GM18508 (cell line): ENCODE measurements around the gene BAIAP2L2.

ENCODE experiments used
- ATAC-seq: cut with Tn5 transposase; IDR thresholded peaks from one replicate; pipeline ENCODE4 v1.9.1; 2021; ENCODE audit warnings: moderate number of reproducible peaks; ENCODE audit not compliant: insufficient read depth, unreplicated experiment

The BAIAP2L2 gene

DNA sequence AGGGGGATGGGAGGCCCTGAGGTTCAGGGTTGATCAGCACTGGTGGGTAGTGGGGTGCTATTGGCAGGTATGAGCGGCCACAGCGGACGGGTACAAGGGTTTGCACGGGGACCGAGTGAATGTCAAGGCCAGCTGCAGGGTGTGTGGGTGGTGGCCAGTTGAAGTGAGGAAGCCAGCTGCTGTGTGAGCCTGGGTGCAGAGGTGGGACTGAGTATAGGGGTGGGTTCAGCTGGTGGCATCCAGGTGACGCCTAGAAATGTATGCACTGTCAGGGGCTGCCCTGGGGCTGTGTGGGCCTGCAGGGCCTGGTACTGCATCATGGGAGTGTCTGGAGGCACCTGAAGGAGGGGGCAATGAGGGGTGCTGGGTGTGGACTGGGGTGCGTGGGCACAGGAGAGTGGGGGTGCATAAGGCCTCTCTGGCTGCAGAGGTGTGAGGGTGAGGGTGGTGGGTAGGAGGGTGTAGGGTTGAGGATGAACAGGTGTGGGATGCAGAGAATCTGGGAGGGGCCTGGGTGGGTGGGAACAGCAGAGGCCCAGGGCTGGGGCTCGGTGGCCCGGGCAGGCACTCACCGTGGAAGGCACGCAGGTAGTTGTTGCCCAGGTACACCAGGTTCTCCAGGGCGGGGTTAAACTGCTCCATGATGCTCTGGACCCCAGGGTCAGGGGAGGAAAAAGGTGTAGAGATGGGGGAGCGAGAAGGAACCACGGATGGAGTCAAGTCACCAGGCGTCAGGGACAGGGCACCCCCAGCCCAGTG is 1.7 kb downstream of the BAIAP2L2 start:
- no peak for ATAC-seq

DNA sequence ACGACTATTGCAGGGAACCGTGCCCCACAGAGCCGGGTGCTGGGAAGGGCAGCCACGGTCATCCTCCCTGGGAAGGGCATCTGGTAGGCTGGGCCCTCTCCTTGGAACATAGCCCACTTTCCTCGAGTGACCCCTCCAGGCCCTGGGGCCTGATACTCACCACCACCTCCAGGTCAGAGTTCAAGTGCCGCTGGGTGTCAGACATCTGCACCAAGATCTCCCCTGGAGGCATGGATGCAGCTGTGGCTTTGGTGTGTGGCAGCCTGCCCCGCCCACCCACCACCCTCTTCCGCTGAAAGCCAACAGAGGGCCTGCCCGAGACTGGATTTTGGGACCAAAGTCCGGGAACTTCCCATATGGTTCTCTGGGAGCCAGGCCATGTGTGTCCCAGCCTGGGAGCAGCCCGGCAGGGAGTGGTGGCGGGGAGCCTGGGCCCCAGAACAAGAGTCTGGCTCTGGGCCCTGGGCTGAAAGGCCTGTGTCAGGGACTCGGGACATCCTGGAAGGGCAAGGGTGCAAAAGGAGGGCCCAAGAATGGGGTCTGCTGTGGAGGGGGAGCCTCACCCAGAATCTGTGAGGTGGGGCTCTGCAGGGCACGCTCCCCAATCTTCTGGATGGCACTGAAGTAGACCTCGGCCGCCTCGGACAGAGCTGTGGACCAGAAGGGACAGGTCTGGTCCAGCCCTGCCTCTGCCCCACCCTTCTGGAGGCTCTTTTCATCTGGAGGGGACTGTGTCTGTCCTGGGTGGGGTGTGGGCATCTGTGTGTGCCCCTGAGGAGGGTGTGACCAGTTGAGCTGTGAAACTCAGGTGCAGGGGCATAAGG is 2.6 kb downstream of the BAIAP2L2 start:
- ATAC-seq: no peak

DNA sequence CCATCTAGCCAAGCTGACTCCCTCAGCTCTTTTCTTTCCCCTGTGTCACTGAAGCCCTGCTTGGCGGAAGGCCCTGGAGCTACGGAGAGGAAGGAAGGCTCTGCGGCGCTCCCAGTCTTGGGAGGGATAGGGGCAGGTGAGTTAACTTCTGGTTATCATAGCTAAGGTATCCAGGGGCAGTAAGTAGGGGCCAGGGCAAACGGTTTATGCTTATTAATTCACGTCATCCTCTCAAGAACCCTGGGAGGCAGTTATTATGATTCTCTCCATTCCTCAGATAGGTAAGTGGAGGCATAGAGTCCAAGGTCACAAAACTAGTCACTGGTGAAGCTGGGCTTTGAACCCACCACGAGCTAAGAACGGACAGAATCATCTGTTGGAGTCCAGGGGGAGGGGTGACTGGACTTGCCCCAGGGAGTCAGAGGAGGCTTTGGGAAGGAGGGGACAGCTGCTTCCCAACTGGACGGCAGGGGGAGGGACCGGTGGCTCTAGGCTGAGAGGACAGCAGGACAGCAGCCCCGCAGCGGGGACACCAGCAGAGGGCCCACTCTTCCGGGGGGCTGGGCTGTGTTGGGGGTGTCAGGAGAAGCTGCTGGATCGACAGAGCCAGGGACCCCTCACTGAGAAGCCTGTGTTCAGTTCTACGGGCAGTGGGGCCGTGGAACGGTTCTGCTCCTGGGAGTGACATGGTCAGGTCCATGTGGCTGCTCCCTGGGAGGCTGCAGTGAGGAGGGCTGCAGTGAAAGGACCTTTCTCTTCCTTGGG is 3.5 kb downstream of the BAIAP2L2 start:
- no peak for ATAC-seq

DNA sequence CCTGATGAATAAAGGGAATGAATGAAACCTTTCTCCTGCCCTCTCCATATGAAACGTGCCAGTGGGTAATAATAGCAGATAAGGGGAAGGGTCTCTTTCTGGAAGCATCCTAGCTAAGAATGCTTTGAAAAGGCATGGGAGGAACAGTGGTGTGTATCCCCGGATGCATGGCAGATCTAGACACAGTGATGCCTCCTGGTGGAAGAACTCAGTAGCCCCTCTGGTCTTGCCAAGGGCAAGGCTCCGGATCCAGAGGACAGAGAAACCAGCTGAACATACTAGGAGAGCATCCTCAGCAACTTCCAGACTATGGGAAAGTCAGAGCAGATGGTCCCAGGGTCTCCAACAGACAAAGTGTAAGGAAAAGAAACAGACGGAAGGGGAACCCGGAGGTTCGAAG is 6.4 kb downstream of the BAIAP2L2 start:
- no peak for ATAC-seq

DNA sequence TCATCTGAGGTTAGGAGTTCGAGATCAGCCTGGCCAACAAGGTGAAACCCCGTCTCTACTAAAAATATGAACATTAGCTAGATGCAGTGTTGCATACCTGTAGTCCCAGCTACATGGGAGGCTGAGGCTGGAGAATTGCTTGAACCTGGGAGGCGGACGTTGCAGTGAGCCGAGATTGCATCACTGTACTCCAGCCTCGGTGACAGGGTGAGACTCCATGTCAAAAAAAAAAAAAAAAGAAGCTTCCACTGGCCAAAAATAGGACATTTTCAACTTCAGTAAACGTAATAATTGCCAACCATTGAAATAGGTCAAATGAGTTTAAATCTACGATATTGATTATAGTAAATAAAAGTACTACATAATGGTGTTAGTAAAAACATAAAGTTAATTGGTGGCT is 6.8 kb downstream of the BAIAP2L2 start:
- ATAC-seq: no peak

DNA sequence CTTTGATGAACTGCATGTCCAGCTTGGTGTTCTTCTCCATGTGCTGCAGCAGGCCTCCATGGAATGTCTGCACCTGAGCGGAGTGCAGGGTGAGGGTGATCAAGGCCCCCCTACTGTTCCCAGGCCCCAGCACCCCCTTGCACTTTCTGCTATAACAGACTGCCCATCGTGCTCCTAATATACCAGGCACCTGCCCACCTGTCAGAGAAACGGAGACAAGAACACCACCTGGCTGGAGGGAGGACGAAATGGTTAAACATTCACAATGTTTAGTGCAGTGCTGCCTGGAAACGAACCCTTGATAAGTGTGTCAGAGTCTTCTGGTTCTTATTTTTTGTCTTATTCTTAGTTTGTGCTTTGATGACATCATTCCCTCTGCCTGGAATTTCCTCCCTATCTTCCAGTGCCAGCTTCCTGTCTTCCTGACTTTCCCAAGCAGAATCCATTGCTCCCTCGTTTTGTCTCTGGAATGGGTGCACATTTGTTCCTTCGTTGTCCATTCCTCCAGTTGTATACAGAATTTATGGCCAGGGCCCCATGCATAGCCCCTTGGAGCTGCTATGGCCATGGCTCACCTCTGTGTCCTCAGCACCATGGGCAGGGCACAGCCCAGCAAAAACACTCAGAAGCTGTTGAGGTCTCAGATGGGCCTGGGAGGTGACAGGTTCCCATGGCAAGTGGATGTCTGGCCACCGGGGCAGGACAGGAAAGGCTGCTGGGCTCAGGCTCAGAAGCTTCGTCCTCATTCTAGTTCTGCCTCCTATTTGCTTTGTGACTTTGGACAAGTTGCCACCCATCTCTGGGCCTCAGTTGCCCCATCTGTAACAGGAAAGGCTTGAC is 11.9 kb downstream of the BAIAP2L2 start:
- ATAC-seq: no peak

DNA sequence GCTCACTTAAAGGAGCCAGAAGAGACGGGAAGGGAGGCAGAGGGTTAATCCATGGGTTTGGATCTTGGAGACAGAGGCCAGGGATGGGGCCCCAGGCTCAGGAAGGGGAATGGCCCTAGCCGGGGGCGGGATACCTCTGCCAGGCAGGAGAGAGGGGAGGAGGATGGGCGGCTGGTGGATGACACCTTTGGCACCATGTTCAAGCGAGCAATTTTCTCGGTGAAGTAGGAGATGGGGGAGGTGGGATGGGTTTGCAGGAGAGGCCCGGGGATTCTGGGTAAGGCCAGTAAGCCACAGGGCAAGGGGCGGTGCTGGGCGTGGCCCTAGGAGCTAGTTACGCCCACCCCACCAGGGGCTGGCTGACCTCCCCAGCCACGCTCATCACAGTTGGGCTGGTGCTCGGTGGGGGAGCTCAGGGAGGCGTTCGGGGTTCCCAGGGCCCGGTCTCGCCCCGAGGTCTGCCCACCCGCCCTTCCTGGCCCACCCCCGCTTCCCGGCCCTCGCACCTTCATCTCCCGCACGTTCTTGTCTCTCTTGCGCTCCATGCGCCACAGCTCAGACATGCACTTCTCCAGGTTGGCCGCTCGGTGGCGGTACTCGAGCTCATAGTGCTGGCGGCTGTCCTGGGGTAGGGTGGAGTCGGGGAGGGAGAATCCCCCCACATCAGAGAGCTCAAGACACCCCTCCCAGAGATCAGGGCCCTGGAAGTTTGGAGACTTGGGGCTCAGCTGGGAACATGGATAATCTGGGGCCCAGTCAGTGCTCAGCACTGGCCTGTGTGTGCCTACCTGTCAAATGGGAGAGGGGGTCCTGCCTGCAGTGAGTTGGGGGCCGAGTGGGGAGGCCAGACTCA is 12.7 kb downstream of the BAIAP2L2 start:
- no peak for ATAC-seq

DNA sequence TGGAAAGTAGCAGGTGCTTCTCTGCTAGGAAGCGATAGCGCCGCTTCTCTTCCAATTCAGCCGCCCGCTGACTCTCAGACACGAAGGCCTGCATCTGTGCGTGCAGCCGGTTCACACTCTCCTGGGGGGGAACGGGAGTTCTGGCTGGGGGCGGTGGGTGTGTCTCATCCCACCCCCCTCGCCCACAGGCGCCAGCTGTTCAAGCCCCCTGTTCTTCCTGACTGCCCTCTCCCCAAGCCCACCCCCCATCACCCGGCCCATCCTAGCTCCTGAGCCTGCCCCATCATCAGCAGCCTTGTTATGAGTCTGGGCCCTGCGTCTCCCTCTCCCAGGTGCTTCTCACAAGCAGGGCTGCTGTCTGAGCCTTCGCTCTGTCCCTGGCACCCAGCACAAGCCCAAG is 13.4 kb downstream of the BAIAP2L2 start:
- no peak for ATAC-seq

DNA sequence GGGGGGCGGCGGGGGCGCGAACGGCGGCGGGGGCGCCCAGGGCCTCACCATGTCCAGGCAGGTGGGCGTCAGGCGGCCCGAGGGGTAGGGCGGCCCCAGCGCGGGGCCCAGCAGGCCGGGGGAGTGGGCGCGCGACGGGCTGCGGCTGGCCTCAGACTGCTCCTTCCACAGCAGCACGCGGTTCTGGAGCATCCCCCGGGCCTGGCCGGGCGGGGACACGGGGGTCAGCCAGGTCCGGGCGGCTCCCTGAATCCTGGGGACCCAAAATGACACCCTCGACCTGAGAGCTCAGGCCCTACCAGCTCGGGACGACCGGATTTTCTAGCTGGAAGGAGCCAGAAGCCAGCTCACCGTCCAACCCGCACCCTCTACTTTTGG is 21.0 kb downstream of the BAIAP2L2 start:
- ATAC-seq: no peak

DNA sequence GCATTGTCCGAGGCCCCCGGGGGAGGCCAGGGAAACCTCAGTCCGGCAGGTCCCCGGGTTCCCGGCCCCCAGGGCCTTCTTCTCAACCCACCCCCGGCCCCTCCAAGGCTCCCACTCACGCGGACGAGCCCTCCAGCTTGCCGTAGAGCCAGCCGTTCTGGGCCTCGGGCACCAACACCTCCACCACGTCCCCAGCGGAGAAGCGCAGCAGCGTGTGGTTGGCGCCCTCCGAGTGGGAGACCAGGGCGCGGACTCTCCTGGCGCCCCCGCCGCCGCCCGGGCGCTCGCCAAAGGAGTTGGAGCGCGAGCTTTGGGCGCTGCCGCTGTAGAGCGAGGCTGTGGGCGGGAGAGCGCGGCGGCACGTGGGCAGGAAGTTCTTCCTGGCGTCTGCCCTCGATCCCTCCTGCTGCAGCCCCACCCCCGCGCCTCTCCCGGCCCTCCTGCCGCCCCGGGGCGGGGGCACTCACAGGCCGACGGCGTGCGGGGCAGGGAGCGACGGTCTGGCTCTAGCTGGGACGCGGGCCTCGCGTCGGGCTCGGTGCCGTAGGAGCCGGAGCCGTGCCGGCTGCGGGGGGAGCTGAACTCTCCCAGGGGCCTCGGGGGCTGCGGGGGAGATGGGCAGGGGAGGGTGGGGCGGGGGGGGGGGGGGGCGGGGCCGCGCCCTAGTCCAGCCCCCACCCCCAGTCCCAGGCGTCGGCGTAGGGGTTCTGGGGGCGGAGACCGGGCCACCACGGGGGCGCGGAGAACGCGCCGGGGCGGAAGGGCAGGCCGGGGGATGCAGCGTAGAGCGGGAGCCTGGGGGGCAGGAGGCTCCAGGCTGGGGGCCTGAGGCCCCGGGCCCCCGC is 21.6 kb downstream of the BAIAP2L2 start:
- ATAC-seq: no peak

DNA sequence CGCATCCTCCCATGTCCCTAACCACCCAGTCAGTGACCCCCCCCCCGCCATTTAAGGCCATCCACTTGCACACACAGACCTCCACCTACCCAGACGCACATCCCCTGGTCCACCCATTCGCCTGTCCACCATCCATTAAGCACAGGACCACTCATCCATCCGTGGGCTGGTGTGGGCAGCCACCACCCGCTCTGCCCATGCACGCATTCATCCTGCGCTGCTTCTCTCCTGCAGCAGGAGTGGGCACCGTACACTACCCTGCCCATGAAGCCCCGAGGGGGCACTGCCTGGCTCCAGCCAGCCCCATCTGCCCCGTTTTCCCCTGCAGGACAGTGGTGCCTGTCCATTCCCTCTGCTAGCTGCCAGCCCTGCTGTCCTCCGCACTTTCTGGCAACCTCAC is 22.6 kb downstream of the BAIAP2L2 start:
- ATAC-seq: no peak

DNA sequence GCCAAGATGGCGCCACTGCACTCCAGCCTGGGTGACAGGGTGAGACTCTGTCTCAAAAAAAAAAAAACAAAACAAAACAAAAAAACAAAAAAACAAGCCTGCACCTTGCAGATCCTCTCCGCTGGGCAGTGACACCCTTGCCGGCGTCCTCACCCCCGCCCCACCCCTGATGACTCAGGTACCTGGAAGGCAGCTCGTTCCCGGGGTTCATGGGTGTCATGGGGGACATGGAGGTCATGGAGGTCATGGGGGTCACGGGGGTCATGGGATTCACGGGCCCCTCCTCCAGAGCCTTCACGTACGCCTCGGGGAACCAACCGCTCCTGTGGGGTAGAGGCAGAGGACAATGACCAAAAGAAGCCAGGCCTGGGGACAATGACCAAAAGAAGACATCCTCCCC is 23.5 kb downstream of the BAIAP2L2 start:
- no peak for ATAC-seq

DNA sequence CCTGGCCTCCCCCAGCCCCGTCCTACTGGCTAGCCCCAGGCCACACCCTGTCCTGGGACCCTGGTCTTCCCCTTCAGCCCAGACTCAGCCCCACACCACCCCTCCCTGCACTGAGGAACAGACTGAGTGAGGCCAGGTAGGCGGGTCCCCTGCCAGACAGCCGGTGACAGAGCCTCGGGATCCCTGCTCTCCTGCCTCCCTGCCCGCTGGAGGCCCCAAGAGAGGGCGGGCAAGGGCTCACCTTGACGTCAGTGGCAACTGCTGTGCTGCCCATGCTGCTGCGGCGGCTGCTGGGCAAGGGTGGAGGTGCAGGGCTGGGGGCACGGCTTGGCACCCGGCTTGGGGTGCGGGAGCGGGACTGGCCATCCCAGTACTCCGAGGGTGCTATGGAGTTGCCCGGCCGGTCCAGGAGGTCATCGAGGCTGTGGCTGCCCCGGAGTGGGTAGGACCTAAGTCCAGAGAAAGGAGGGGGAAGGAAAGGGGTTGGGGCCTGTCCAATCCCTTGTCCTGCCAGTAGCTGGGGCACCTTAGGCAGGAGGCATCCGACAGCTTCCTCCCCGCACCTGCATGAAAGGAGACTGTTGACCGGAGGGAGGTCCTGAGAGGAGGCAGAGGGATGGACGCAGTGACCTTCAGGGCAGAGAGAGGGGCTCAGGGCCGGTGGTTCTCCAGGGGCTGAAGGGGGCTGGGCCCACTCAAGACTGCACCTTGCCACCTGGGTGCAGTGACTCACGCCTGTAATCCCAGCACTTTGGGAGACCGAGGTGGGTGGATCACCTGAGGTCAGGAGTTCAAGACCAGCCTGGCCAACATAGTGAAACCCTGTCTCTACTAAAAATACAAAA is 24.3 kb downstream of the BAIAP2L2 start:
- ATAC-seq: no peak

DNA sequence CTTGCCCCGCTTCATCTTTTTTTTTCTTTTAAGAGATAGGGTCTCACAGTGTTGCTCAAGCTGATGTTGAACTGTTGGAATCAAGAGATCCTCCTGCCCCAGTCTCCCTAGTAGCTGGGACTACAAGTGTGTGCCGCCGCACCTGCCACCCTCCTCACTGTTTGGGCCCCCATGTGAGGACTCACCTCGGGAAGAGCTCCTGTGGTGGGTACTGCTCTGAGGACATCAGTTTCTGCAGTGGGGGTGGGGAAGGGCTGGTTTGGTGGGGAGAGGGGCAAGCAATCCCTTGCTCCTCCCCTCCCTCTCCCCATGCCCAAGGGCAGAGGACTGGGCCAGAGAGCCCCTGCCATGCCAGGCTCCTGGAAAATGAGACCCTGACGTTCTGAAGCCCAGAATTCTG is 25.0 kb downstream of the BAIAP2L2 start:
- no peak for ATAC-seq

DNA sequence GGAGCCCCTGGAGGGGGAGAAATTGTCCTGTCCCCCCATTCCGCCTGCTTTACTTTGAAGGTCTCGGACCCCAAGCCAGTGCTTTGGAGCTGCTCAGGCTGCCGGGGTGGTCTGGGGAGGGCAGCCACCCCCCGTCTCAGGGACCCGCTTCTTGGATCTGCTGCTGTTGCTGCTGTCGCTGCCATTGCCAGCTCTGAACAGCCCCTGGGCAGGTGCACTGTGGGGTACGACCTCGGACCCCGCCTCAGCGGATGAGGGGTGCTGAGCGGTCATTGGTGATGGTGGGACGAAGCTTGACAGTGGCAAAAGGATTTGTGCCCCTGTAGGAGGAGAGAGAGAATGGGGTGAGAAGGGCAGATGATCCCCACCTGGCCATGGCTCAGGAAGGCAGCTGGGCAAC is 25.4 kb downstream of the BAIAP2L2 start:
- no peak for ATAC-seq

DNA sequence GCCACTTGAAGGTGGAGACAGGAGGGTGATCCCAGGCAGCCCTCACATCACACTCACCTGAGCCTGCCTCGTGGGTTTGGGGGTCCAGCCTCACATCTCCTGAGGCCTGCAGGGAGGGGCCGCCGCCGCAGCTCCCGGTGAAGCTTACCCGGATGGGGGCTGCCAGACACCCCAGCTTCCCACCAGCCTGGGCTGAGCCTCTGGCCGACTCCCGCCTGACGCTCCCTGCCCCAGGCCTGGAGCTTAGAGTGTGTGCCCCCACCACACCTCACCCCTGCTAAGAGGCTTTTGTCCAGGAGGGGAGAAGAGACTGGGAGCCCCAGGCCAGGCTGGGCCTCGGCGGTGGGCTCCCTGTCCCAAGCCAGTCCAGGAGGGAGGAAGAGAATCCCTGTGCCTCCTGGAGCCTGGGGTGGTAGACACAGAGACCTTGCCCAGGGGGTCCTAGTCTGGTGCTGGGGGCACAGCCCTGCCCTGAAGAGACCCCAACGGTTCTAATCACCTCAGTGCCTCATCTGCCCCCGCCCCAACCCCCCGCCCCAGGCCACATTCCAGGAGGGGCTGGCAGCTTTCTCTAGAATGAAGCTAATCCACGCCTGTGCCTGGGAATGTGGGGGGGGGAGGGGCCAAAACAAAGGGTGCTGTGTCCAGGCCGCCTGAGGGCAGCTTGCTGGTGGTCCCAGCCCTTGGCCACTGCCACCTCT is 26.4 kb downstream of the BAIAP2L2 start, which contains the start of gene SLC16A8:
TSS of gene SLC16A8 (minus strand) at position 254 of the 701 bp plus-strand sequence. CDS start 1,311 bp downstream, outside the sequence.
- ATAC-seq: no peak
